HG02763 (cell line): ENCODE results near the gene CCT7.

ENCODE experiments used
- ATAC-seq: cut with Tn5 transposase; IDR thresholded peaks from one replicate; pipeline ENCODE4 v1.9.1; 2021; ENCODE audit warnings: mild to moderate bottlenecking, moderate library complexity; ENCODE audit not compliant: unreplicated experiment

CCT7 gene

GRCh38 chr2:73225513-73226360 lies 8.4 kb upstream of the CCT7 start:
- no peak for ATAC-seq

GRCh38 chr2:73227086-73227485 lies 7.0 kb upstream of the CCT7 start:
- ATAC-seq: no peak

GRCh38 chr2:73228631-73229030 lies 5.5 kb upstream of the CCT7 start:
- no peak for ATAC-seq

GRCh38 chr2:73232403-73233153 lies 1.5 kb upstream of the CCT7 start:
- ATAC-seq: peak; percentile 2

- peak; percentile 93 for ATAC-seq
Measured at GRCh38 chr2:73233154-73233931, 765 bp upstream of the CCT7 start, which contains the start of gene PRADC1. Gene PRADC1 (minus strand): TSS chr2:73233239. CDS start chr2:73233160, 79 bp downstream.

GRCh38 chr2:73235315-73236028 lies 1.4 kb downstream of the CCT7 start:
- ATAC-seq: no peak

- ATAC-seq: no peak
Measured at GRCh38 chr2:73237168-73237567, 3.1 kb downstream of the CCT7 start.

- ATAC-seq: no peak
Measured at GRCh38 chr2:73238149-73238548, 4.0 kb downstream of the CCT7 start.

GRCh38 chr2:73238976-73239375 lies 4.9 kb downstream of the CCT7 start:
- ATAC-seq: no peak

- ATAC-seq: no peak
Measured at GRCh38 chr2:73239776-73240175, 5.7 kb downstream of the CCT7 start.

- ATAC-seq: no peak
Measured at GRCh38 chr2:73243884-73244570, 9.9 kb downstream of the CCT7 start.

- ATAC-seq: no peak
Measured at GRCh38 chr2:73244580-73244979, 10.5 kb downstream of the CCT7 start.

- no peak for ATAC-seq
Measured at GRCh38 chr2:73246850-73247249, 12.7 kb downstream of the CCT7 start.

- no peak for ATAC-seq
Measured at GRCh38 chr2:73249636-73250035, 15.5 kb downstream of the CCT7 start.

GRCh38 chr2:73250872-73251846 lies 17.1 kb downstream of the CCT7 start:
- ATAC-seq: no peak

GRCh38 chr2:73252238-73253027 lies 18.3 kb downstream of the CCT7 start:
- ATAC-seq: no peak

GRCh38 chr2:73253400-73253799 lies 19.3 kb downstream of the CCT7 start:
- ATAC-seq: no peak

GRCh38 chr2:73253901-73254300 lies 19.8 kb downstream of the CCT7 start:
- ATAC-seq: no peak
